Measurements from ENCODE around the gene APBB1.

The APBB1 gene

GRCh38 chr11:6391537-6392134, 27.3 kb downstream of the APBB1 start:
- no peak for DNase-seq (ENCODE audit: low read depth in 1 of 2, low spot score in 1 of 2)

DNA sequence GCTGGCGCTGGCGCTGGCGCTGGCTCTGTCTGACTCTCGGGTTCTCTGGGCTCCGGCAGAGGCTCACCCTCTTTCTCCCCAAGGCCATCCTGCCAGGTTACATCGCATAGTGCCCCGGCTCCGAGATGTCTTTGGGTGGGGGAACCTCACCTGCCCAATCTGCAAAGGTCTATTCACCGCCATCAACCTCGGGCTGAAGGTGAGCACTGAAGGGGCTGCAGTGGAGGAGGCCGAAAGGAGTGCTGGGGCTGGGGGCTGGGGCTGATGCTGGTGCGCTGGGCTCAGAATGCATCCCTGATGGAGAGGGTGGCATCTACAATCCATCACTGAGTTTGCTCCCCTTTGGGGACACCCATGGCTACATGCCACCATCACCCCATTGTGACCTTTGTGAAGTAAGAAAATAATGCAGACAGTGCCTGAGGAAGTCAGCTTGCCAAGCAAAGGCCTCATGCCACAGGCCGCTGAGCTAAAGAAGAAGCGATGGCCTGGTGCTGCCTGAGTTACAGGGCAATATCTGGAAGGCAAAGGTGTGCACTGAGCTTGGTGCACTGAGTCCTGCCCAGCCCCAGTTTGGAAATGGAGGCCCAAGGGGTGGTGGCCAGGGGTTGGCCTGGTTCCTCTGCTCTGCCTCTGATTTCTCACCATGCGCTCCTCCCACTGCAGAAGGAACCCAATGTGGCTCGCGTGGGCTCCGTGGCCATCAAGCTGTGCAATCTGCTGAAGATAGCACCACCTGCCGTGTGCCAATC, 28.0 kb downstream of the APBB1 start:
- DNase-seq (ENCODE audit: low read depth in 1 of 2, low spot score in 1 of 2): no peak

GRCh38 chr11:6389905-6390717, 28.8 kb downstream of the APBB1 start, which contains the start of gene SMPD1:
SMPD1 (plus strand) TSS chr11:6390474; CDS start chr11:6390599, 125 bp downstream.
- peak; percentile 87 to 95 for DNase-seq (ENCODE audit: low read depth in 1 of 2, low spot score in 1 of 2)

- DNase-seq (ENCODE audit: low read depth in 1 of 2, low spot score in 1 of 2): no peak
These were observed 30.1 kb downstream of the APBB1 start for GRCh38 chr11:6388748-6389147.

GRCh38 chr11:6387811-6388599, 30.9 kb downstream of the APBB1 start:
- DNase-seq (ENCODE audit: low read depth in 1 of 2, low spot score in 1 of 2): no peak

GRCh38 chr11:6385046-6385777, 33.7 kb downstream of the APBB1 start:
- no peak for DNase-seq (ENCODE audit: low read depth in 1 of 2, low spot score in 1 of 2)

GRCh38 chr11:6378640-6378989, 40.3 kb downstream of the APBB1 start:
- no peak for DNase-seq (ENCODE audit: low read depth in 1 of 2, low spot score in 1 of 2)

- DNase-seq (ENCODE audit: low read depth in 1 of 2, low spot score in 1 of 2): no peak
These were observed 40.8 kb downstream of the APBB1 start for GRCh38 chr11:6377902-6378639.

DNA sequence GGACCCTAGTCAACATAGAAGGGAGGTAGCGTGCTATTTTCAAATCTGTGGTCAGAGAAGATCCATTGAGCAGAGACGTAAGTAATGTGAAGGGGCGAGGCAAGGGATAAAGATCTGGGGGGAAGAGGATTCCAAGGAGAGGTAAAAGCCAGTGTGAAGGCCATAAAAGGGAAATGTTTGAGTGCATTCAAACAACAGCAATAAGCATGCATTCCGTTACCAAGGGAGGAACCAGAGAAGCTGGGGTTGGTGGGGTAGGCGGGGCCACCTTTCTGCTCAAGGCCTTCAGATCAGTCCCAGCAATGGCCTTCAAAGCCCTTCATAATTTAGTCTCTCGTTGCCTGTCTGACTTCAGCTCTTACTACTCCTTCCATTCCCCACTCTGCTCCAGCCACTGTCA, 47.1 kb downstream of the APBB1 start:
- no peak for DNase-seq (ENCODE audit: low read depth in 1 of 2, low spot score in 1 of 2)

DNA sequence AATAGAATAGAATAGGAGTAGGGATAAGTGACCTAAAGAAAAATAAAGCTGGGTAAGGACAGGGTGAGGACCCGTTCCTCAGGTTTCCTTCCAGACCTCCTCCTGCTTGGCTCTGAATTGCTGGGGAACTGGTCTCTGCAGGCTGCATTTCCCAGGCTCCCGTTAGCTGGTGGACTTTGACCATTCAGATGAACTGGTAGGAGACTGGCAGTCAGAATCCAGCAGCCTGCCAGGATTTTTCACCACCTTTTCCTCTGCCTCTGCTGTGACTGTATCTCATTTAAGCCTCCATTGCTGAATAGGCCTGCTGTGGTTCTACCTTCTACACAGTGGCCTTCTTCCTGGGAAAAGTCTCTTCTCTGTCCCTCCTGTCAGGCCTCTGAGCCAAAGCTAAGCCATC, 53.2 kb downstream of the APBB1 start:
- no peak for DNase-seq (ENCODE audit: low read depth in 1 of 2, low spot score in 1 of 2)

- DNase-seq (ENCODE audit: low read depth in 1 of 2, low spot score in 1 of 2): peak; percentile 38 to 44
These were observed 55.8 kb downstream of the APBB1 start for GRCh38 chr11:6362873-6363678.

DNA sequence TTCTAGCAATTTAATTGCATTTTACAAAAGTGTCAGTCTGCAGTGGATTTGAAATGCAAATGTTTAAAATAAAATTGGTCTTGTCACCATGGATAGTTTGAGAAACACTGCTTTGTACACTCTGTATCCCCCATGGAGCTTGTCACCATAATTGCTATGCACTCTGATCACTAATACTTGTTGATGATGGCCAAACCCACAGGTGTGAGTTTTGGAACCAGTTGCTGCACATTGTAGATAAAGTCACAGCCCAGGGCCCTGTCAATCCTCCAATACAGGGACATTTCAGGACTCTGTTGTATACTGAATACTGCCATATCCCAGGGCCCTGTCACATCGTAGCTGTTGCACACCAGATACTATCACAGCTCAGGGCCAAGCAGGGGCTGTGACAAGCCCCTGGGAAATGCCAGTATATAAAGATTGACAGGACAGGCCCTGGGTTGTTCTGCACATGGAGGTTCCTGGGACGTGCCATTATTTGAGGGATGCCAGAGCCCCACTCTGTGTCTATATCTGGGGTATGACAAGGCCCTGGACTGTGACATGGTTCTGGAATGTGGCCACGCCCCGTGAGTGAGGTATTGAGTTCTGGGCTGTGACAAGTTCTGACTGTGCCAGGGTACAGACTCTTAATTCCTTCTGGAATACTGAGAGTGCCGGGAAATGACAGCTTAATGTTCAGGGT, 56.6 kb downstream of the APBB1 start:
- no peak for DNase-seq (ENCODE audit: low read depth in 1 of 2, low spot score in 1 of 2)

- no peak for DNase-seq (ENCODE audit: low read depth in 1 of 2, low spot score in 1 of 2)
These were observed 58.7 kb downstream of the APBB1 start for GRCh38 chr11:6360183-6360582.

DNA sequence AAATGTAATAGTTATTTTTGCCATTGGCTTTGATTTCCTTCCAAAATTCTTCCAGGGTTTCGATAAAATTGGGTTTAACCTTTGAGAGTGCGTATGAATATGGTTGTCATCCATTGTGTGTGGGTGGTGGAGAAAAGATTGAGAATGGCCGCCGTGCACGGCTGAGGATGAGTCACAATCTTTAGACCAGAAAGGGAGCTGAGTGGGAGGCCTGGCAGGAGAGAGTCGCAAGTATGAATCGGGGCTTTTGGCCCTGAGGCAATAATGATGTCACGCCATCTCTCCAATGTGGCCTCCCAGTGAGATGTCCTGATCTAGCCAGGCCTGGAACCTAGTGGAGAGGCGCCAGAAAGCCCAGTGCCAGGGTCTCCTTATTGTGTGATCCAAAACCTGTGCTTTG, 61.7 kb downstream of the APBB1 start:
- no peak for DNase-seq (ENCODE audit: low read depth in 1 of 2, low spot score in 1 of 2)

GRCh38 chr11:6356503-6357055, 62.3 kb downstream of the APBB1 start:
- no peak for DNase-seq (ENCODE audit: low read depth in 1 of 2, low spot score in 1 of 2)

DNA sequence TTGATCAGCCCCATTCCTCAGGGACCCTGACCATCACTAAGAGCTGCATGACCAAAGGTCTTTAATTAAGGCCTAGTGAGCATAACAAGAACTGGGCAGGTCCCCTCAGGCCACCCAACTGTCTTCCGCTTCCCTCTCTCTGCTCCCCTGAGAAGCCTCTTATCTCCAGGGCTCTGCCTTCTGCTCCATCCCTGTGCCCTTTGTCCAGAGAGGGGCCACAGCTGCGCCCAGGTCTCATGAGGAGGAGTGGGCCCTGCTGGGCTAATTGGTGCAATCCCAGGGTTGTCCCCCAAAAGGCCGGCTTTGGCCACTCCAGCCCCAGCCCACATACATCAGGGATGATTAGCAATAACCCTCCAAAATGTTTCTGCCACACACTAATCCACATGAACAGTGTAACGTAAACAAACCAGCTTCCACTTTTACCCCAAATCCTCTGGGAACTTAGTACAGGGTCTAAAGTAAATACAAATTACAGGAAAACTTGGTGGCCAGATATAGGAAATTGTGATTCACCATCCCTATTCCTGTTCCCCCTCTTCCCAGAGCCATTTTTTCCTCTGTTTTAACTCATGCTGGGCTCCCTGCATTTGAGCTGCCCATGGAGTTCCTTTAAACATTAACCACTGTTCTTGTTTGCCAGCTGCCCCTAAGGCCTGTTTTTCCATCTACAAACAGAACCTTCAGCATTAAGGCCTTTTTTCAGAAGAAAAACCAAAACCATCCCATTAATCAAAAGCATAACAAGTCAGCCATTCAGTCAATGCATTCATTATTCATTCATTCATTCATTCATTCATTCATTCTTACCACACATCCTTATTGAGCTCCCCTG, 64.0 kb downstream of the APBB1 start:
- no peak for DNase-seq (ENCODE audit: low read depth in 1 of 2, low spot score in 1 of 2)

GRCh38 chr11:6353367-6353987, 65.4 kb downstream of the APBB1 start:
- peak; percentile 7 to 25 for DNase-seq (ENCODE audit: low read depth in 1 of 2, low spot score in 1 of 2)

Measured in activated T-helper 1 cell treated with anti-CD3 and anti-CD28 coated beads, Interleukin-2, amount 50 U/mL, for 16 hours (primary cell).